ENCODE data around the gene ALDH7A1. TPM values are rescaled to one million over a fixed set of nuclear protein-coding genes. Genes with fewer than 3 reads are reported as not detected.
A peak's percentile ranks its signal among the peaks of the same experiment; 100 is the strongest.

The ALDH7A1 gene
- polyA plus RNA-seq, 6 donors from 2014 or later, result 0.97 to 8.1 (median 3.0) TPM

DNA sequence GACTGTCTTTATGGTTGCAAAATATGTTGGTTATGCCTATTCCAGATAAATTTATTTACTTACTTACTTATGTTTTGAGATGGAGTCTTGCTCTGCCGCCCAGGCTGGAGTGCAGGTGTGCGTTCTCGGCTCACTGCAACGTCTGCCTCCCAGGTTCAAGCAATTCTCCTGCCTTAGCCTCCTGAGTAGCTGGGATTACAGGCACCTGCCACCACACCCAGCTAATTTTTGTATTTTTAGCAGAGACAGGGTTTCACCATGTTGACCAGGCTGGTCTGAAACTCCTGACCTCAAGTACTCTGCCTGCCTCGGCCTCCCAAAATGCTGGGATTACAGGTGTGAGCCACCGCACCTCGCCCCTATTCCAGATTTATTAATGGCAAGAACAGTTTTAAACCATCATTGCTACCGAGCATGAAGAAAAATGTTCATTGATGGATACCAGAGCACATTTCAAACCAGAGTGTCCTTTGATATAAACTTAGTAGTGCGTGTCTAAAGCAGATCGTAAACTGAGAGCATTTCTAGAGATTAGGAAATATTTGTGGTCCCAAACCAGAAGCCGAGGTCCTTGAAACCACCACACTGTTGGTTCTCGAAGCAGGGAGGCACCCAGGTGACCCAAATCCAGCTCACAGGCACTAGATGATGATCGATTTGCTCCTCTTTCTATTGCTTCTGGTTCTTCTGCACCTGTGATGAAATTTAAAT is 86.6 kb downstream of the ALDH7A1 start:
- H3K9me3 Mint-ChIP-seq, result no peaks in the 10 kb centered on the region
- no peak for DNase-seq
- H3K27ac Mint-ChIP-seq, result peak overlapping the region in 5 of 6 donors; percentile 35 to 83 (median 63)
- no peak for ATAC-seq (ENCODE audit: low read depth in 2 of 2)
- peak overlapping the region in 1 of 8 donors; percentile 25 for H3K4me3 Mint-ChIP-seq
- H3K36me3 Mint-ChIP-seq, result no peaks in the 10 kb centered on the region
- no peaks in the 10 kb centered on the region for H3K27me3 Mint-ChIP-seq
- peaks cover 5 to 12% (median 10%) of the 10 kb centered on the region in 3 donors for H3K4me1 Mint-ChIP-seq

DNA sequence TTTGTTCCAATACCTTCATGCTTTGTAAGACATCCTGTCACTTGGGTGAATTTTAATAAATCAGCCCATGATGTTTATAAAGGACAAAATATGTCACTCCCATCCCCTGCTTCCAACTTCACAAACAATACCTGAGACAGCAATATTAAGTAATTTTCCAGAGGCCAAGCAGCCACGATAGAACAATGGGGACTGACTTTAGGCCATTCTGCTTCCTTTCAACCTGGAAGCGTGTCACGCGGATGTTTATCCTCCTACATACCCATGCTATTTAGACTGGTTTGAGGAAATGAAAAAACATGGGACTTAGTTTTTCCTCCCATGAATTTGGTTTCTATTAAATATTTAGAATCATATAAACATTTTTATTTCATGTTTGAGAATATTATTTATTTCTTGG is 88.9 kb downstream of the ALDH7A1 start:
- peaks cover 0 to 4% (median 0%) of the 10 kb centered on the region in 3 donors for H3K27me3 Mint-ChIP-seq
- H3K36me3 Mint-ChIP-seq, result no peaks in the 10 kb centered on the region
- ATAC-seq (ENCODE audit: low read depth in 2 of 2) (no peak), DNase-seq (no peak)
- H3K27ac Mint-ChIP-seq, result no peak overlapping the region
- no peaks in the 10 kb centered on the region for H3K9me3 Mint-ChIP-seq
- H3K4me1 Mint-ChIP-seq, result peaks cover 5 to 12% (median 10%) of the 10 kb centered on the region in 3 donors
- no peak overlapping the region for H3K4me3 Mint-ChIP-seq

DNA sequence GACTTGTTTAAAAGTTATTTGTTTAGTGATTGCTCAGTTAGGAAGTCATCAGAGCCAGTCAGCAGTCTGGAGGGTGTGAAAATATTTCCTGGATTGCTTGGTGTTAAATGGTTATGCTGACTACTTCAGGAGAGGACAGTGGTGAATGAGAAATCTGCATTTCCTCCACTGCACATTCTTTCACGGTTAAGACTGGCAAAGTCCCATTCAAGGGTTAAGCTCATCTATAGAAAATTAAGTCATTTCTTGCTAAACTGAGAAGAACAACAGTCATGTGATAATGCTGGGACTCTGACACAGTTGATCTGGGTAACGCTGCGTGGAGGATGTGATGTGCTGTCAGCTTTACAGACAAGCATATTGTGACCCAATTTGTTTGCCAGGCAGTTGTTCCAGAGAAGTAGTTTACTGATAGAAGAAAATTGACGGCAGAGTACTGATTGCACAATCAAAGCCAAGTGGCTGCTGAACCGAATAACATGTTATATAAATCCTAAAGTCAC is 91.4 kb downstream of the ALDH7A1 start:
- ATAC-seq (ENCODE audit: low read depth in 2 of 2) (no peak), DNase-seq (no peak)
- no peak overlapping the region for H3K4me3 Mint-ChIP-seq

DNA sequence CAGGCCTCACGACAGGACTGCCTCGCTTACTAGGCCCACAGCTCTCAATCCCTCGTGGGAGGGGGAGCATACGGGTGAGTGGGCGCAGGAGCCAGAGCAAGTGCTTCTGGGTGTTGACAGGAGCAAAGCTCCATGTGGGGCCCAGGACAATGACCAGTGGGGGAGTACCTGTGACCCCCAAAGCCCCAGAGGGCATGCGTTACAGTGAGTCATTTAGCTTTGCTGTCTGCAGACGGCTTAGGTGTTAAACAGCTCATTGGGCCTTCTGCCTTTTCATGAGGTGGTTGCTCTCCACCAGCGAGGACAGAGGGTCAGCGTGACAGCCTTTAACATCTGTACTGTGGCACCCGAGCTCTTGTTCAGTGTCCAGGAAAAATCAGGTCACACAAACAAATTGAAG is 93.6 kb downstream of the ALDH7A1 start:
- Mint-ChIP-seq H3K36me3 (no peaks in the 10 kb centered on the region), H3K4me1 (peaks cover 0 to 7% (median 5%) of the 10 kb centered on the region in 3 donors), H3K27ac (no peak overlapping the region), H3K9me3 (no peaks in the 10 kb centered on the region), H3K27me3 (peaks cover 0 to 9% (median 4%) of the 10 kb centered on the region in 3 donors), H3K4me3 (no peak overlapping the region)
- DNase-seq, result no peak
- ATAC-seq (ENCODE audit: low read depth in 2 of 2), result no peak

More for the DNA sequence above, 91.4 kb downstream of the ALDH7A1 start:
- Mint-ChIP-seq H3K27ac (no peak overlapping the region), H3K27me3 (peaks cover 0 to 9% (median 4%) of the 10 kb centered on the region in 3 donors), H3K4me1 (peaks cover 4 to 11% (median 5%) of the 10 kb centered on the region in 3 donors), H3K36me3 (no peaks in the 10 kb centered on the region), H3K9me3 (no peaks in the 10 kb centered on the region)

DNA sequence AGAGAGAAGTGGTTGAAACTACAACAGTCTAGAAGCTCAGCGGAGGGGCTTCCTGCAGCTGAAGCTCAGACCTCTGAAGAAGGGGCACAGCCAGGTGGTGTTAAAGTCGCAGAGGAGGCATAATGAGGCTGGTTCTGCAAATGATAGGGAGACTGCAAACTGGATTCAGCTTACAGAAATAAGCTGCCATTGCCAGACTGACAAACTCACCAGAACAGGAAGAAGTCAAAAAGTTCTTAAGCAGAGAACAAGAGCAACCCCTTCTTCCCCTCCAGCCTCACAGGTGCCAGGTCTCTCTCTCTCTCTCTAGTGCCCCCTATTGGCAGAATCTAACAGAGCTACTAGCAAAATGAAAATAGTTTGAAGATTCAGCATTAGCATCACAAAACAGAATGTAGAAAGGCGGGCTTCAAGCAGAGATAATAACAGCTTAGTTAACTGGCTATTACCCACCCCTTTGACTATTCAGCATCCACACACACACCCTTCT is 95.1 kb downstream of the ALDH7A1 start:
- no peak overlapping the region for H3K4me3 Mint-ChIP-seq
- peak overlapping the region in 1 of 6 donors; percentile 66 for H3K27ac Mint-ChIP-seq
- ATAC-seq (ENCODE audit: low read depth in 2 of 2) (peak; percentile 40 to 49), DNase-seq (peak; percentile 7)
- H3K27me3 Mint-ChIP-seq, result peaks cover 0 to 9% (median 4%) of the 10 kb centered on the region in 3 donors
- no peaks in the 10 kb centered on the region for H3K36me3 Mint-ChIP-seq
- peaks cover 0 to 7% (median 5%) of the 10 kb centered on the region in 3 donors for H3K4me1 Mint-ChIP-seq
- H3K9me3 Mint-ChIP-seq, result no peaks in the 10 kb centered on the region

DNA sequence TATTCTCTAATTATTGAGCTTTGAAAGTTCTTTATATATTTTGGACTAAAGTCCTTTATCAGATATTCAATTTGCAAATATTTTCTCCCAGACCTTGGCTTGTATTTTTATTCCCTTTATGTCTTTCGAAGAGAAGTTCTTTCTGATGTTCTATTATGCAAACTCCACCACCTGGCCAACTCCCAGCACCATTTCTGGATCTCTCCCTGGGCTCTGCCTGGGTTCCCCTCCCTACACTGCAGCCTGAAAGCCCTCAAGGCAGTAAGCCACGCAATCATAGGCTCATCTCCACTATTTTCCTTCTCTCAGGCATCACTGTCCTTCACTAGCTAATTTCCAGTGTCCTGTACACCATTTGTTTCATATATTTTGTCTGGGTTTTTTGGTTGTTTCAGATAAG is 95.7 kb downstream of the ALDH7A1 start:
- peaks cover 0 to 9% (median 4%) of the 10 kb centered on the region in 3 donors for H3K27me3 Mint-ChIP-seq
- ATAC-seq (ENCODE audit: low read depth in 2 of 2) (no peak), DNase-seq (no peak)
- H3K4me3 Mint-ChIP-seq, result no peak overlapping the region
- H3K36me3 Mint-ChIP-seq, result no peaks in the 10 kb centered on the region
- H3K9me3 Mint-ChIP-seq, result no peaks in the 10 kb centered on the region
- peaks cover 0 to 7% (median 5%) of the 10 kb centered on the region in 3 donors for H3K4me1 Mint-ChIP-seq
- H3K27ac Mint-ChIP-seq, result peak overlapping the region in 2 of 6 donors; percentile 55 to 74

DNA sequence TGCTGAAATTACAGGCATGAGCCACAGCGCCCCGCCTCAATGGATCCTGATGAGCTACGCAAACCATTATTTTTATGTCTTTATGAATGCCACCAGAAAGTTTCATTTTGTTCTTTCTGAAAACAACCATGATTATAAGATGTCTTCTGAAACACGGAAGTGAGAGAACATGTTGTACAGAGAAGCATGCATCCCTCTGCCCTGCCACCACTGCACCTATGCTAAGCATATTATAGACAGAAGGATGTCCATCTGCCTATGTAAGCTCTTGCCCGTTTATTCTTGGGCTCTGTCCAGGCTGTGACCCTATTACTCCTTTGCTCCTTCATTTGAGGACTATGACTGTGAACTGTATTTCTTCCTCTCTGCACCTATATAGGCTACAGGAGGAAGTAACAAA is 97.5 kb downstream of the ALDH7A1 start:
- Mint-ChIP-seq H3K4me3 (no peak overlapping the region), H3K9me3 (no peaks in the 10 kb centered on the region), H3K36me3 (no peaks in the 10 kb centered on the region), H3K4me1 (peaks cover 0 to 7% (median 5%) of the 10 kb centered on the region in 3 donors), H3K27ac (no peak overlapping the region), H3K27me3 (peaks cover 0 to 9% (median 4%) of the 10 kb centered on the region in 3 donors)
- DNase-seq (no peak), ATAC-seq (ENCODE audit: low read depth in 2 of 2) (no peak)

DNA sequence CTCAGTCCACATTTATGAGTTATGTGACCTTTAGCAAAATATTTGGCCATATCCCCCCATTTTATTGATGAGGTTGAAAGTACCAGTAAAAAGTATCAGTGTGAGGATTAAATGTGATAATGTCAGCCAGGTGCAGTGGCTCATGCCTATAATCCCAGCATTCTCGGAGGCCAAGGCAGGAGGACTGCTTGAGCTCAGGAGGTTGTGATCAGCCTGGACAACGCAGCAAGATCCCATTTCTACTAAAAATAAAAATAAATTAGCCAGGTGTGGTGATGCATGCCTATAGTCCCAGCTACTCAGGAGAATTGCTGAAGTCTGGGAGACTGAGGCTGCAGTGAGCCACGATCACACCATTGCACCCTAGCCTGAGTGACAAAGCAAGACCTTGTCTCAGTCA is 100.6 kb downstream of the ALDH7A1 start:
- ATAC-seq (ENCODE audit: low read depth in 2 of 2) (no peak), DNase-seq (no peak)
- H3K27ac Mint-ChIP-seq, result no peak overlapping the region
- no peaks in the 10 kb centered on the region for H3K9me3 Mint-ChIP-seq
- peaks cover 0 to 3% (median 0%) of the 10 kb centered on the region in 3 donors for H3K27me3 Mint-ChIP-seq
- no peaks in the 10 kb centered on the region for H3K36me3 Mint-ChIP-seq
- H3K4me3 Mint-ChIP-seq, result no peak overlapping the region
- peaks cover 0 to under 1% (median 0%) of the 10 kb centered on the region in 3 donors for H3K4me1 Mint-ChIP-seq

DNA sequence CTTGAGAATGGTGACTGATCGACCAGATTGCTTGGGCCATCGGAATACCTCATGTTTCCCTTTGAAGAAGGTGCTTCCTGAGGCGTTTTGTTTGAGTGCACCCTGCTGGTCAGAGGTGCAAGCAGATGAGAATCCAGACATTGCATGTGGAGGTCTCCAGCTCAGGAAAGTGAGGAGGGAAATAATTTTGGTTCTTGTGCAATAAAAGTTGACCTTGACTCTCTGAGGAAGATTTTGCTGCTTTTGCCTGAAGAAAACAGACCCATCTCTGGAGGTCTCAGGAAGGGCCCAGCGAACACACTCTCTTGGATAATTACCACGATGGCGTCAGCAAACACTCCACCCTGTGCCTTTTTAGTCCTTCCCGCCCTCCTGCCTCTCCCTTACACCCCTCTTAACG is 102.1 kb downstream of the ALDH7A1 start:
- DNase-seq (no peak), ATAC-seq (ENCODE audit: low read depth in 2 of 2) (no peak)
- no peak overlapping the region for H3K27ac Mint-ChIP-seq
- no peak overlapping the region for H3K4me3 Mint-ChIP-seq
- no peaks in the 10 kb centered on the region for H3K9me3 Mint-ChIP-seq
- H3K4me1 Mint-ChIP-seq, result no peaks in the 10 kb centered on the region
- no peaks in the 10 kb centered on the region for H3K36me3 Mint-ChIP-seq
- H3K27me3 Mint-ChIP-seq, result no peaks in the 10 kb centered on the region

DNA sequence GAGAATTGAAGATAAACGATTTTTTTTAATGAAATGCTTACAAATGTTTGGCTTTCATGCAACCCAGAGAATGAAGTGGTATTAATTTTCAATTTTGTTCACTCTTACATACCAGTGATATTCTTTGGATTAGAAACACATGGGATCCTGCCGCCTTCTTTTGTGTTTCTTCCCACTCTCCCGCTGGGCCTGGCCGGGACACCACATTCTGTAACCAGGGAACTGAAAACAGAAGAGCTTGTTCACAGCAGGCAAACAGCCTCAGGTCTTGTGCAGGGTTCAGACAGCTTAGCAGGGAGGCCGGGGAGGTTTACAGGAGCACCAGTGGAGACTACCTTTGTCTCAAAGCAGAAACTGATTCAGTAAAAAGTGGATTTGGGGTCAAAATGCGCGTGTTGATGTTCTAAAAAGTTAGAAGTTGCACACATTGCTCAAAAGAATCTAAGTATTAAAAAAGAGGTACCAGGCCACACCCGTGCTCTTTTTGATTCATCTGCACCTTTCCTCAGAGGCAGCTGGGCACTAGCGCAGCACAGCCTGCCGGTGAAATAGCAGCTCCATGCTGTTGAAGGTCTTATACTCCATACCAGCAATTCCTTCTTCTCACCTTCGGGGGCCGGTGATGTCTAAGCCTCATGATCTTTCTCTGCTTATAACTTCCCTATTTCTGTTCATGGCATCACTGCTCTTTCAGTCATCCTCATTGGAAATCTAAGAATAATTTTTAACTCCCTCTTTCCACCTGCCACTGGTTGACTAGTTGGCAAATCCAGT is 104.7 kb downstream of the ALDH7A1 start:
- Mint-ChIP-seq H3K4me1 (no peaks in the 10 kb centered on the region), H3K36me3 (no peaks in the 10 kb centered on the region), H3K4me3 (no peak overlapping the region), H3K27ac (no peak overlapping the region), H3K27me3 (no peaks in the 10 kb centered on the region), H3K9me3 (no peaks in the 10 kb centered on the region)
- no peak for DNase-seq
- ATAC-seq (ENCODE audit: low read depth in 2 of 2), result no peak

DNA sequence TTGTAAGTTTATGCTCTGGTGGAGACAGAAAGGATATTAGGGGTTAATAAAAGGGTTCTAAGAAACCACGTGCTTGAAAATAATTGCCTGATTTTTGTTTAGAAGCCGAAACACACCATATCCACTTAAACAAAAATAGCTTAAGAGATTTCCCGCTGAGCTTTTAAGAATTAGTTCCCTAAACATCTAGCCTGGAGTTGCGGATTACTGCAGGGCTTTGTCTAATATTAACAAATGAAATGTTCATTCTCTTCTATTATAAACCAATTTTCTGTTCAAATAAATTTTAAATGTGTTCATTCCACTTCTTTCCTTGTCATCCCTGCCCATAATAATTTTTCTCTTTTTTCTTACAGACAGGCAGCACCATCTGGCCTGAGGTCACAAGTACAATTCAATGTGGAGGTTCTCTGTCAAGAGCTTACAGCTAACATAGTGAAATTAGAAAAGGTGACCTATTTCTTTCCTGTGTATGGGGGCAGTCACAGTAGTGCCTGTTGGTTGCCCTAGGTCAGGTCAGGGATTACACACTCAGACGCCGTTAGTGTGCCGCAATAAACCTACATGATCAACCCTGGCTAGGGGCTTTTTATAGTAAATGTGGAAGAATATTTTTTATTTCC is 106.5 kb downstream of the ALDH7A1 start:
- DNase-seq (no peak), ATAC-seq (ENCODE audit: low read depth in 2 of 2) (no peak)
- Mint-ChIP-seq H3K4me3 (no peak overlapping the region), H3K27ac (no peak overlapping the region), H3K27me3 (no peaks in the 10 kb centered on the region), H3K9me3 (no peaks in the 10 kb centered on the region), H3K4me1 (no peaks in the 10 kb centered on the region), H3K36me3 (no peaks in the 10 kb centered on the region)

DNA sequence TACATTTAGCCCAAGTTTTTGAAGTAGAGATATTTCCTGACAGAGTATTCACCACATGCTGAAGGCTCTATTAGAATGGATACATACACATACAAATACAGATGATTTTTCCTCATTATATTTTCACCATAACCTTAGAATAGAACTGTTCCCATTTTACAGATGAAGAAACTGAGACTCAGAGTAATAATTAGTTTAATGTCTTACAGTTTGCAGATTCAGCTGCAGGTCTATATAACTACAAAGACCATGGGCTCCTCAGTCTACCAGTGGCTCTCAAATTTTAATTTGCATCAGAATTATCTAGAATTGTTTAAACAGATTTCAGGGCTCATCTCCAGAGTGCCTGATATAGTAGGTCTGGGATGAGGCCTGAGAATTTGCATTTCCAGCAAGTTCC is 107.4 kb downstream of the ALDH7A1 start:
- Mint-ChIP-seq H3K9me3 (no peaks in the 10 kb centered on the region), H3K4me1 (no peaks in the 10 kb centered on the region), H3K27me3 (no peaks in the 10 kb centered on the region), H3K4me3 (no peak overlapping the region), H3K27ac (no peak overlapping the region), H3K36me3 (peaks cover 0 to 5% of the 10 kb centered on the region in 2 donors)
- ATAC-seq (ENCODE audit: low read depth in 2 of 2) (no peak), DNase-seq (no peak)

DNA sequence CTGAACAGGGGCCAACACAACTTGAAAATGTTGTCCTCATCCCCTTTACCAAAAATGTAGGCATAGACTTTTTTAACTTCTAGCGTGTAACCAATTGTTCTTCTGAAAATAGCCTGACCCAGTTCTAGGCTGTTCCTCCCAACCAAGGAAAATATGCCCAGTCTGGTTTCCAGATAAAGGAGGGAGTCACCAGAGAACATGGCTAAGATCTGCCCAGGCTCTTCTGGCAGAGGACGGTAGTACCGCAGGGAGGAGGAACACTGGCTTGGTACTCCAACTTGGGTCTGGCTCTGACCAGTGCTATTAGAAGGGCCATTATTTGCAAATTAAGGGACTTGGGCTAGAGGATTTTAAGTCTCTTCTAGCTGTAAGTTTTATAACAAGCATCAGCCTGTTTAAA is 108.7 kb downstream of the ALDH7A1 start:
- Mint-ChIP-seq H3K4me3 (no peak overlapping the region), H3K4me1 (no peaks in the 10 kb centered on the region), H3K27me3 (no peaks in the 10 kb centered on the region), H3K9me3 (no peaks in the 10 kb centered on the region), H3K27ac (no peak overlapping the region), H3K36me3 (peaks cover 0 to 5% of the 10 kb centered on the region in 2 donors)
- ATAC-seq (ENCODE audit: low read depth in 2 of 2) (no peak), DNase-seq (no peak)
